Neural progenitor cell (in vitro differentiated cells): Measurements from ENCODE around the gene PIP5K1B.

Experiments
- CTCF ChIP-seq: fragments of 200-600 bp; sonication (generic); IDR thresholded peaks from 2 replicates; pipeline ENCODE4 v1.5.1; 2017; ENCODE audit warnings: antibody characterized with exemption, mild to moderate bottlenecking
- EZH2 ChIP-seq: fragments of 200-600 bp; sonication (generic); IDR thresholded peaks from 2 replicates; pipeline ENCODE4 v1.6.1; 2017; ENCODE audit warnings: antibody characterized with exemption, mild to moderate bottlenecking, moderate library complexity

DNA sequence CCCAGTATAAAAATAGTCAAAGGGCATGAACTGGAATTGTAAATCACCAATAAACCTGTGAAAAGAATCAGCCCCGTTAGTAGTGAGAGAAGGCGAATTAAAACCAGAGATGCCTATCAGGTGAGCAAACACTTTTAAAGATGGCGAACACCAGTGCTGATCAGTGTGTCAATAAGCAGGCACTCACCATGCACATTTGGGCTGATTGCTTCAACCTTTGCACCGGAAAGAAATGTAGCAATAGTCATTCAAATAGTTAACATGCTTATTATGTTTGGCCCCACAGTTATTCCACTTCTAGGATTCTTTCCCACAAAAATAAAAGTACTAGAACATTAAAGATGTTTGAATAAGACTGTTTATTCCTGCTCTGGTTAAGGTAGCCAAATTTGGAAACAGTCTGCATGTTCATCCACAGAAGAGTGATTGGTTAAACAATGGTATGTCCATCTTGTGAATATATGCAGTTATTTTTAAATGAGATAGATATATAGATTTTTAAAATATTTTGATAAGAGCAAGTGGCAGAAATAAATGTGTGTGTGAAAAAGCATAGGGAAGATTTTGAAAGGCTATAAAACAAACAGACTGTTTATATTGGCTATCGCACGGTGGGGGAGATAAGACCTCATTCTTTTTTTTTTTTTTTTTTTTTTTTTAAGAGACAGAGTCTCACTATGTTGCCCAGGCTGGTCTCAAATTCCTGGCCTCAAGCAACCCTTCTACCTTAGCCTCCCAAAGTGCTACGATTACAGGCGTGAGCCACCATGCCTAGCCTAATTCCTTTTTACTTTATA is 112.2 kb downstream of the PIP5K1B start:
- TF ChIP-seq CTCF (no peak), EZH2 (no peak)
